ENCODE measurements around the gene KIF7.
"Not testable (repeated sequence)": the region's sequence is repeated elsewhere in the genome, so short reads cannot be mapped to it uniquely, and the experiment has no call there.

Gene KIF7

GRCh38 chr15:89654847-89655805 is at the start of gene KIF7:
KIF7 (minus strand) TSS chr15:89655467; CDS start chr15:89652930, 2,537 bp downstream.
- DNase-seq = no peak

- no peak for DNase-seq
Measured at GRCh38 chr15:89704411-89704810, 49.1 kb upstream of the KIF7 start.

- DNase-seq = no peak
Measured at GRCh38 chr15:89695198-89695597, 39.9 kb upstream of the KIF7 start.

- no peak for DNase-seq
Measured at GRCh38 chr15:89693696-89694095, 38.4 kb upstream of the KIF7 start.

GRCh38 chr15:89693091-89693490 is 37.8 kb upstream of the KIF7 start:
- no peak for DNase-seq

- peak; percentile 56 to 73 for DNase-seq
Measured at GRCh38 chr15:89690276-89691218, 35.3 kb upstream of the KIF7 start, which contains the start of the genes PEX11A and WDR93. PEX11A (minus strand) TSS chr15:89690754; CDS start chr15:89690632, 122 bp downstream. WDR93 (plus strand) TSS chr15:89690811; CDS start chr15:89701747, 10,936 bp downstream.

- not testable (repeated sequence) for DNase-seq
Measured at GRCh38 chr15:89689930-89690275, 34.6 kb upstream of the KIF7 start.

GRCh38 chr15:89686522-89686921 is 31.3 kb upstream of the KIF7 start:
- DNase-seq = no peak

- no peak for DNase-seq
Measured at GRCh38 chr15:89685995-89686394, 30.7 kb upstream of the KIF7 start.

GRCh38 chr15:89681146-89681545 is 25.9 kb upstream of the KIF7 start:
- no peak for DNase-seq

- DNase-seq = no peak
Measured at GRCh38 chr15:89680282-89680873, 25.1 kb upstream of the KIF7 start.

GRCh38 chr15:89679212-89679611 is 23.9 kb upstream of the KIF7 start, which contains the start of gene PLIN1:
PLIN1 (minus strand) TSS chr15:89679367; CDS start chr15:89677489, 1,878 bp downstream.
- DNase-seq = no peak

- DNase-seq = no peak
Measured at GRCh38 chr15:89677381-89677780, 22.1 kb upstream of the KIF7 start.

GRCh38 chr15:89675606-89676005 is 20.3 kb upstream of the KIF7 start:
- DNase-seq = no peak

- no peak for DNase-seq
Measured at GRCh38 chr15:89674526-89674925, 19.3 kb upstream of the KIF7 start.

GRCh38 chr15:89673165-89673512 is 17.9 kb upstream of the KIF7 start:
- peak in 1 of 2 experiments; percentile 3 for DNase-seq

GRCh38 chr15:89672221-89673164 is 17.2 kb upstream of the KIF7 start:
- DNase-seq = no peak

GRCh38 chr15:89671687-89672086 is 16.4 kb upstream of the KIF7 start:
- DNase-seq = no peak

GRCh38 chr15:89670971-89671560 is 15.8 kb upstream of the KIF7 start:
- DNase-seq = no peak

GRCh38 chr15:89669941-89670340 is 14.7 kb upstream of the KIF7 start:
- no peak for DNase-seq

GRCh38 chr15:89669309-89669865 is 14.1 kb upstream of the KIF7 start:
- DNase-seq = no peak

All from AML-193 (cell line).